Liver (tissue), 9 donors: Measurements from ENCODE around the gene SLIT3. TPM values are rescaled to one million over a fixed set of nuclear protein-coding genes. Genes with fewer than 3 reads are reported as not detected.
"Not testable (repeated sequence)": the region's sequence is repeated elsewhere in the genome, so short reads cannot be mapped to it uniquely, and the experiment has no call there.

Experiments
- DNase-seq: peaks from one replicate; pipeline ENCODE4 v3.0.0-alpha.2; 2017; ENCODE audit warnings: low spot score
- H3K27ac ChIP-seq, 2 donors: one replicate each; pipeline ENCODE4 v1.7.0; 2013; ENCODE audit warnings: inconsistent platforms in 2 of 2, low read length in 2 of 2, control low read depth in 1 of 2, low read depth in 1 of 2, mild to moderate bottlenecking in 1 of 2
- H3K27me3 ChIP-seq, 4 donors: one replicate each; pipeline versions ENCODE4 v1.6.1 to v1.7.0; 2013; ENCODE audit warnings: low read length in 3 of 4, inconsistent platforms in 1 of 4, mild to moderate bottlenecking in 1 of 4, moderate library complexity in 1 of 4; ENCODE audit not compliant: control insufficient read depth in 4 of 4, insufficient read depth in 4 of 4
- H3K36me3 ChIP-seq, 4 donors: one replicate each; pipeline versions ENCODE4 v1.6.1 to v1.7.0; 2013; ENCODE audit warnings: low read length in 3 of 4, mild to moderate bottlenecking in 3 of 4, low read depth in 1 of 4, moderate library complexity in 1 of 4; ENCODE audit not compliant: control insufficient read depth in 4 of 4, insufficient read depth in 3 of 4
- H3K4me1 ChIP-seq, 4 donors: one replicate each; pipeline versions ENCODE4 v1.6.1 to v1.7.0; 2013; ENCODE audit warnings: low read length in 3 of 4, mild to moderate bottlenecking in 3 of 4, moderate library complexity in 1 of 4; ENCODE audit not compliant: control insufficient read depth in 4 of 4, insufficient read depth in 4 of 4
- H3K4me3 ChIP-seq, 3 donors: one replicate each; pipeline versions ENCODE4 v1.6.1 to v1.7.0; 2013; ENCODE audit warnings: low read length in 3 of 3, control low read depth in 1 of 3, low read depth in 1 of 3, mild to moderate bottlenecking in 1 of 3
- H3K9ac ChIP-seq, 2 donors: one replicate each; pipeline ENCODE4 v1.7.0; 2013; ENCODE audit warnings: low read length in 2 of 2, mild to moderate bottlenecking in 2 of 2, moderate library complexity in 2 of 2, control low read depth in 1 of 2, low read depth in 1 of 2
- H3K9me3 ChIP-seq, 4 donors: one replicate each; pipeline versions ENCODE4 v1.6.1 to v1.7.0; 2013; ENCODE audit warnings: low read length in 3 of 4; ENCODE audit not compliant: control insufficient read depth in 4 of 4
- EGR1 ChIP-seq, 2 donors: IDR thresholded peaks; 2 replicates each; pipeline ENCODE4 v1.6.1; 2016 to 2018; ENCODE audit warnings: antibody characterized with exemption in 2 of 2, low read depth in 2 of 2
- FOXA2 ChIP-seq: IDR thresholded peaks from 2 replicates; pipeline ENCODE4 v1.6.1; 2016; ENCODE audit warnings: antibody characterized with exemption
- HNF4A ChIP-seq, 2 donors: conservative IDR thresholded peaks; 2 replicates each; pipeline ENCODE4 v1.6.1; 2016; ENCODE audit warnings: antibody characterized with exemption in 2 of 2, mild to moderate bottlenecking in 2 of 2
- RAD21 ChIP-seq, 2 donors: IDR thresholded peaks; 2 replicates each; pipeline ENCODE4 v1.6.1; 2016; ENCODE audit warnings: antibody characterized with exemption in 2 of 2, mild to moderate bottlenecking in 2 of 2
- RXRA ChIP-seq, 2 donors: IDR thresholded peaks; 2 replicates each; pipeline ENCODE4 v1.6.1; 2017 to 2018; ENCODE audit warnings: antibody characterized with exemption in 2 of 2, mild to moderate bottlenecking in 1 of 2
- SP1 ChIP-seq: IDR thresholded peaks from 2 replicates; pipeline ENCODE4 v1.6.1; 2018; ENCODE audit warnings: antibody characterized with exemption, mild to moderate bottlenecking
- WGBS: extraction: QIAGEN DNeasy Blood & Tissue Kit; methylation state at CpG from one replicate; pipeline ENCODE4 v1.1.7; 2013; 5-methylcytosine and 5-hydroxymethylcytosine counted together
- polyA plus RNA-seq, 2 donors: library from polyadenylated mRNA; stranded (reverse) in 1 of 2; unstranded in 1 of 2; fragments of 200-250 nt in 1 of 2; fragments of >200 nt in 1 of 2; fragmentation: Nextera tagmentation in 1 of 2; extraction: Ambion mirVana in 1 of 2; gene quantifications; one replicate each; pipeline versions ENCODE4 v1.2.1 to v1.2.3, GENCODE V29; 2013 to 2015
- total RNA-seq, 2 donors: library from RNA; depleted of rRNA; stranded (reverse); fragments of >200 nt; gene quantifications; one replicate each; pipeline ENCODE4 v1.2.3, GENCODE V29; 2014
- TF ChIP-seq, protein P1 (sequence below): IDR thresholded peaks from 2 replicates; pipeline ENCODE4 v1.6.1; 2016; ENCODE audit warnings: antibody characterized with exemption
- TF ChIP-seq, protein P2 (sequence below): IDR thresholded peaks from 2 replicates; pipeline ENCODE4 v1.6.1; 2016; ENCODE audit warnings: antibody characterized with exemption, mild to moderate bottlenecking
- donor health status: healthy.
- donor health status: healthy.
- donor health status: healthy.
- donor health status: healthy.
- donor health status: healthy.

The SLIT3 gene
- total and polyA plus RNA-seq, 4 donors: 0.61 to 1.3 (median 0.91) TPM

DNA sequence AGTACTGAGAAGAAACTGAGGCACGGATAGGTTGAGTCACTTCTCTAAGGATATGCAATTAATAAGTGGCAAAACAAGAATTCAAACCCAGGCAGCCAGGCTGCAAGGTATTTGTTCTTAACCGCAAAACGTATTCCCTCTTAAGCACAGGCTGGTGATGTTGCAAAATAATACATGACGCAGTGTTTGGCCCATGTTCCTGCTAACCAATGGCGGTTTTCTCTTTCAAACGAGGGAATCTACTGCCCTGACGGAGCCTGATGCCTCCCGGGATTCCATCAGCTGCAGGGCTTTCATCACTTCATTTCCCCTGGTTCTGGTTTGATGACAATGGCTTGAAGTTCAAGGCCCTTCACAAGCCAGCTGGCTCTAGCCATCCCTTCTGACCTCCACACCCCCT lies 154.8 kb downstream of the SLIT3 start (continued):
- TF ChIP-seq, protein P1, sequence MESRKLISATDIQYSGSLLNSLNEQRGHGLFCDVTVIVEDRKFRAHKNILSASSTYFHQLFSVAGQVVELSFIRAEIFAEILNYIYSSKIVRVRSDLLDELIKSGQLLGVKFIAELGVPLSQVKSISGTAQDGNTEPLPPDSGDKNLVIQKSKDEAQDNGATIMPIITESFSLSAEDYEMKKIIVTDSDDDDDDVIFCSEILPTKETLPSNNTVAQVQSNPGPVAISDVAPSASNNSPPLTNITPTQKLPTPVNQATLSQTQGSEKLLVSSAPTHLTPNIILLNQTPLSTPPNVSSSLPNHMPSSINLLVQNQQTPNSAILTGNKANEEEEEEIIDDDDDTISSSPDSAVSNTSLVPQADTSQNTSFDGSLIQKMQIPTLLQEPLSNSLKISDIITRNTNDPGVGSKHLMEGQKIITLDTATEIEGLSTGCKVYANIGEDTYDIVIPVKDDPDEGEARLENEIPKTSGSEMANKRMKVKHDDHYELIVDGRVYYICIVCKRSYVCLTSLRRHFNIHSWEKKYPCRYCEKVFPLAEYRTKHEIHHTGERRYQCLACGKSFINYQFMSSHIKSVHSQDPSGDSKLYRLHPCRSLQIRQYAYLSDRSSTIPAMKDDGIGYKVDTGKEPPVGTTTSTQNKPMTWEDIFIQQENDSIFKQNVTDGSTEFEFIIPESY: no peak

DNA sequence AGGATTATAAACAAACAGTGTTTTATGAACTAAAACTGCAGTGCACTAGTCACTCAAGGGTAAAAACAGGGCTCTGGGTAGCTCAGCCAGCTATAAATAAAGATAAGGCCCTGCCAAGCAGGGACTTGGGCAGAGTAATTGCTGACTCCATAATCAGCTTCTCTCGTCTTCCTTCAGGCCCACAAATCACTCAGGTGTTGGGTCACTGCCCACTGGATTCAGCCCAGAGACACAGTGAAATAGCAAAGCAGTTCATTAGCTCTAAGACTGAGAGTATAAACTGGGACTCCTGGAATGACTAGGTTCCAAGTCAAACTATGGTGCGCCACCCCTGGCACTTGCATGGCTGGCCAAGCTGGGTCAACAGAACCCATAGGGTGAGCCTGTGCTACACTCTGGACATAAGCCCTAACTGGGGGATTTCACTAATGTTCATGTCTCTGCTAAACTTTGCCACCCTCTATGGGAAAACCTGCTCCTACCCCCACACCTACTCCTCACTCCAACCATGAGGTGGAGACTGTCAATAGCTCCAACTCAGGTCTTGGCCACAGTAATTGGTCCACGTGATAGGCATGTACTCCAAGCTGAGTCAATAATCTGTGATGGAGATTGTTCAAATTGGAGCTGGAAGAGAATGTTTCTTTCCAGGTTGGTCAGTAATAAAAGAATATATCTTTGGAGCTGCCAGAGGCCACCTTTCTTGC lies 158.5 kb downstream of the SLIT3 start:
- TF ChIP-seq RXRA (IDR thresholded peaks at IDR 0.05) (no peak), SP1 (no peak), HNF4A (conservative IDR thresholded peaks at IDR 0.05) (no peak), FOXA2 (no peak), EGR1 (IDR thresholded peaks at IDR 0.05; ENCODE audit: low read depth in 2 of 2) (no peak), RAD21 (IDR thresholded peaks at IDR 0.05) (no peak)
- TF ChIP-seq, protein P2, sequence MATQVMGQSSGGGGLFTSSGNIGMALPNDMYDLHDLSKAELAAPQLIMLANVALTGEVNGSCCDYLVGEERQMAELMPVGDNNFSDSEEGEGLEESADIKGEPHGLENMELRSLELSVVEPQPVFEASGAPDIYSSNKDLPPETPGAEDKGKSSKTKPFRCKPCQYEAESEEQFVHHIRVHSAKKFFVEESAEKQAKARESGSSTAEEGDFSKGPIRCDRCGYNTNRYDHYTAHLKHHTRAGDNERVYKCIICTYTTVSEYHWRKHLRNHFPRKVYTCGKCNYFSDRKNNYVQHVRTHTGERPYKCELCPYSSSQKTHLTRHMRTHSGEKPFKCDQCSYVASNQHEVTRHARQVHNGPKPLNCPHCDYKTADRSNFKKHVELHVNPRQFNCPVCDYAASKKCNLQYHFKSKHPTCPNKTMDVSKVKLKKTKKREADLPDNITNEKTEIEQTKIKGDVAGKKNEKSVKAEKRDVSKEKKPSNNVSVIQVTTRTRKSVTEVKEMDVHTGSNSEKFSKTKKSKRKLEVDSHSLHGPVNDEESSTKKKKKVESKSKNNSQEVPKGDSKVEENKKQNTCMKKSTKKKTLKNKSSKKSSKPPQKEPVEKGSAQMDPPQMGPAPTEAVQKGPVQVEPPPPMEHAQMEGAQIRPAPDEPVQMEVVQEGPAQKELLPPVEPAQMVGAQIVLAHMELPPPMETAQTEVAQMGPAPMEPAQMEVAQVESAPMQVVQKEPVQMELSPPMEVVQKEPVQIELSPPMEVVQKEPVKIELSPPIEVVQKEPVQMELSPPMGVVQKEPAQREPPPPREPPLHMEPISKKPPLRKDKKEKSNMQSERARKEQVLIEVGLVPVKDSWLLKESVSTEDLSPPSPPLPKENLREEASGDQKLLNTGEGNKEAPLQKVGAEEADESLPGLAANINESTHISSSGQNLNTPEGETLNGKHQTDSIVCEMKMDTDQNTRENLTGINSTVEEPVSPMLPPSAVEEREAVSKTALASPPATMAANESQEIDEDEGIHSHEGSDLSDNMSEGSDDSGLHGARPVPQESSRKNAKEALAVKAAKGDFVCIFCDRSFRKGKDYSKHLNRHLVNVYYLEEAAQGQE: no peak
- TF ChIP-seq, protein P1: no peak
- H3K9ac ChIP-seq: no peak overlapping the region
- H3K27ac ChIP-seq: no peak overlapping the region
- no peaks in the 10 kb centered on the region for H3K36me3 ChIP-seq
- H3K4me1 ChIP-seq: no peaks in the 10 kb centered on the region
- H3K27me3 ChIP-seq: peaks cover 0 to 4% (median 0%) of the 10 kb centered on the region in 4 donors
- H3K9me3 ChIP-seq: no peaks in the 10 kb centered on the region
- 48% methylated on average over 3 of the region's 3 CpGs for WGBS
- no peak for DNase-seq
- H3K4me3 ChIP-seq: no peak overlapping the region

DNA sequence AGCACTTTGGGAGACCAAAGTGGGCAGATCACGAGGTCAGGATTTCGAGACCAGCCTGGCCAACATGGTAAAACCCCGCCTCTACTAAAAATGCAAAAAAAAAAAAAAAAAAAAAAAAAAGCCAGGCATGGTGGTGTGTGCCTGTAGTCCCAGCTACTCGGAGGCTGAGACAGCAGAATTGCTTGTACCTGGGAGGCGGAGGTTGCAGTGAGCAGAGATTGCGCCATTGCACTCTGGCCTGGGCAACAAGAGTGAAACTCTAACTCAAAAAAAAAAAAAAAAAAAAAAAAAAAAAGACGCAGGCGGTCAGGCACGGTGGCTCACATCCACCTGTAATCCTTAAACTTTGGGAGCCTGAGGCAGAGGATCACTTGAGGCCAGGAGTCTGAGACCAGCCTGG lies 160.7 kb downstream of the SLIT3 start:
- H3K9me3 ChIP-seq, H3K4me3 ChIP-seq, H3K27me3 ChIP-seq, H3K27ac ChIP-seq, H3K9ac ChIP-seq, DNase-seq, H3K36me3 ChIP-seq, H3K4me1 ChIP-seq: not testable (repeated sequence)
- 79% methylated on average over 9 of the region's 9 CpGs for WGBS
